ENCODE measurements around the gene ATG12. TPM values are rescaled to one million over a fixed set of nuclear protein-coding genes. Genes with fewer than 3 reads are reported as not detected.
"Not testable (repeated sequence)": the region's sequence is repeated elsewhere in the genome, so short reads cannot be mapped to it uniquely, and the experiment has no call there.

Gene ATG12
- polyA plus RNA-seq, 3 donors, result 40.8 to 65.9 (median 60.4) TPM

DNA sequence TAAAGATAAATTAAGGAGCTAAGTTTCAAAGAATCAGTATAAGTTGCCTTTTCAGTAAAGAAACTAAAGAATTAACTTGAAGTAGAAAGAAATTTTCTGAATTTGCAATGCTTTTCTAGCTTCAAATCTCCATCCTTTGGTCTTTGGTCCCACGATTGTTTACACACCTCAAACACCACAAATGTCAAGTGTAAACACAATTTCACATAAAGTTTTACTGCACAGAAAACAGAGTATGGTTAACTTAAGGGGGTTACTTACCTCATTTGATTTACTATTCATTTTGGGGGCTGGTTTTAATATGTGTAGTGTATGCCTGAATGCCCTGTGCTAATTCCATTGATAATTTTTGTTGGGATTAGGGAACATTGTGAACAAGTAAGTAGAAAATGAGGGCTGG, 29.0 kb downstream of the ATG12 start:
- DNase-seq, result no peak

- DNase-seq, result no peak
Observed at GRCh38 chr5:115811406-115811805, 30.0 kb downstream of the ATG12 start.

- no peak for DNase-seq
Observed at GRCh38 chr5:115810761-115811160, 30.6 kb downstream of the ATG12 start.

- no peak for DNase-seq
Observed at GRCh38 chr5:115809946-115810345, 31.4 kb downstream of the ATG12 start.

GRCh38 chr5:115808066-115808465, 33.3 kb downstream of the ATG12 start:
- not testable (repeated sequence) for DNase-seq

GRCh38 chr5:115807654-115808052, 33.7 kb downstream of the ATG12 start:
- DNase-seq, result no peak

GRCh38 chr5:115806986-115807653, 34.2 kb downstream of the ATG12 start:
- DNase-seq, result no peak

DNA sequence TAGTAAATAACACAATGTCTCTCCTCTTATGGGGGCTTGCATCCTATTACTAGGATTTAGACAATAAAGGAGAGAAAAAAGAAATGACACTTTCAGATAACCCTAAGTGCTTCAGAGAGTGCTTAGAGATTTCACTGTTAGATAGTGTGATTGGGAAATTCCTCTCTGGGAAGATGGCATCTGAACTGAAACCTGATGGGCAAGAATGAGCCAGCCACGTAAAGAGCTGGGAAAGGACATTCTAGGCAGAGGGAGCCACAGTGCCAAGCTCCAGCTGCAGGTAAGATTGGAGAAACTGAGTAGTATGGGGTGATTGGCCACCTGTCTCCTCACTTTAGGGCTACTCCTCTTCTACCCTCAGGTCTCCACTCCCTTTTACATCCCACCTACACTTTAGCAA, 39.4 kb downstream of the ATG12 start:
- DNase-seq, result no peak

DNA sequence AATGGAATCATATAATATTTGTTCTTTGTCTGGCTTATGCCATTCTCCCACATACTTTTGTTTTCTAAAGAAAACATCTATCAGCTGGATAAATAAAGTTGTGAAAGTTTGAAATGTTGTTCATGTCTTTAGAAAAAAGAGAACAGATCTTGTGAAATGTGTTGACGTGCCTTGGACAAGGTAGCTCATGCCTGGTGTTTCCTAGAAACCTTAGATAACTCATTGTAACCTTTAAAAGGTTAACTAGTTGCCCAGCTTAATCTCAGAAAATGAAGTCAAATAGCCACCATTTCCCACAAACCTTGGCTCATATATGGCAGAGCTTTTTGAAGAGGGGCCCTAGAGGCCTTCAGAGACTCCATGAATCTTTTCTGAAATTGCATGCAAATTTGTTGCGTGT, 40.2 kb downstream of the ATG12 start:
- no peak for DNase-seq

DNA sequence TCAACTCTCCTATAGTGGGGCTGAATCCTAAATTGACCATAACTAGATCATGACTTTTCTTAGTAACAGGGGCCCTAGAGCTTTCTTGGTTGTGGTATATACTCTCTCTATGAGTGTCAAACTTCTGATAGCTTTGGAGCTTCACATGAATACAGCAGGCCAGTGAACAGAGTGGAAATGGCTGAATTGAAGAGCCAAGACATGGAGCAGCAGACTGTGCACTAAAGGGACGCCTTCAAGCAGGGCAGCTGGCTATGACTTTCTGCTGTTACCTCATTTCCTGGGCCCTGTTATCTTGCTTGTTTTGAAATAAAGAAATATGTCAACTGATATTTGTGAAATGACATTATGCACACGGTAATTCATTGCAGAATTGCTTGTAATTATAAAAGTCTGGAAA, 41.3 kb downstream of the ATG12 start:
- no peak for DNase-seq

GRCh38 chr5:115798252-115798651, 43.1 kb downstream of the ATG12 start:
- DNase-seq, result no peak

- no peak for DNase-seq
Observed at GRCh38 chr5:115796656-115797055, 44.7 kb downstream of the ATG12 start.

DNA sequence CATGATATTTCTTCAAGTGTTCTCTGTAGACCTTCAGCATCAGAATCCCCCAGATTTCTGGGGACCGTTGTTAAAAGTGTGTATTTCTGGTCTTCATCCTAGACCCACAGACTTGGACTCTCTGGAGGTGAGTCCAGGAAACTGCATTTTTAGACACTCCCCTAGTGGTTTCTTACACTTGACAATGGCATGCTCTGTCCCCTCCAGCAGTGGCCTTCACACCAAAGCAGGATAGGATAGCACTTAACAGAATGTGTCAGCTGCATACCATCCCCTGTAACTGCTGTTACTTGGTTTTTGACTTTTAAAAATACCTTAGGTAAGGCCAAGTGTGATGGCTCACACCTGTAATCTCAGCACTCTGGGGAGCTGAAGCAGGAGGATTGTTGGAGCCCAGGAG, 45.7 kb downstream of the ATG12 start:
- DNase-seq, result no peak

DNA sequence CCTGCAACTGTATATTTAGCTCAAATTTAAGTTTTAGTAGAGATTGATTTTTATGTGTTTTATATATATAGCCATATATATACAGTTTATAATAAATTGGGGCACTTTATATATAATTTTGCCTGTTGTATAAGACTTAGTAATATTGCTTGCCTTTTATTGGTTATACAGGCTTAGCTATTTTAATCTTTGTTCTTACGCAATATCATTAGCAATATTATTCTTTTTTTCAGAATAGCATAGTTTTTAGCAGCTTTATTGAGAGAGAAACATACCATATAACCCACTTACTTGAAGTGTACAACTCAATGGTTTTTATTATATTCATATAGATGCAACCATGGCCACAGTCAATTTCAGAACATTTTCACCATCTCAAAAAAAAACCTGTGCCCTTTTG, 52.9 kb downstream of the ATG12 start:
- DNase-seq, result no peak

GRCh38 chr5:115787426-115787825, 53.9 kb downstream of the ATG12 start:
- no peak for DNase-seq

- DNase-seq, result peak; percentile 42
Observed at GRCh38 chr5:115785381-115786065, 55.8 kb downstream of the ATG12 start.

DNA sequence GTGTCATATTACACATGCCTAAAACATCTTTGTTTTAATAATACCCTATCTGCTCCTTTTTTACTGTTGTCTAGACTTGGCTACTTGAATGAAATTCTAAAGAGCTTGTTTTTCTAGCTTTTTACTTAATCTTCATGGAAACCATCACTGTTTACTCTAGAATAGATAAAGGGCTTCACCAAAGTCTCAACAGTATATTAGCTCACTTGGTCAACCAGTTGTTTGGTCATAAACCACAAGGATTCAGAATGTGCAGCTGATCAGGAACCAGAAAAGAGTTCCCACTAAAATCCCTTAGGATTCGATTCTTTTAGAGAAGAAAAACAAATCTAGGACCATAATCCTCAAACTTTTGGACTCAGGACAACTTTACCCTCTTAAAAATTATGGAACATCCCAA, 62.9 kb downstream of the ATG12 start:
- no peak for DNase-seq

Other genes starting within 250 kb of the ATG12 start
- gene TICAM2, start 239.1 kb downstream of the ATG12 start, polyA plus RNA-seq (ENCODE audit: insufficient read length in 3 of 3), result 1 to 10 TPM; 3.7 to 5.5 (median 3.8) TPM
- 10 to 100 TPM; 91.7 to 98.2 (median 92.0) TPM for gene TMED7, start 215.5 kb downstream of the ATG12 start, polyA plus RNA-seq (ENCODE audit: insufficient read length in 3 of 3)
- gene CDO1, start 24.9 kb downstream of the ATG12 start, polyA plus RNA-seq (ENCODE audit: insufficient read length in 3 of 3), result 10 to 100 TPM; 24.5 to 26.4 (median 25.6) TPM
- 100 to 1,000 TPM in 2 of 3 donors, 10 to 100 TPM in 1; 98.3 to 116 (median 115) TPM for gene AP3S1, start 370 bp upstream of the ATG12 start, polyA plus RNA-seq (ENCODE audit: insufficient read length in 3 of 3)
- 1 to 10 TPM in 2 of 3 donors, under 1 TPM in 1; 0.65 to 1.4 (median 1.2) TPM for gene LVRN, start 120.9 kb upstream of the ATG12 start, polyA plus RNA-seq (ENCODE audit: insufficient read length in 3 of 3)
- gene ARL14EPL, start 190.9 kb upstream of the ATG12 start, polyA plus RNA-seq (ENCODE audit: insufficient read length in 3 of 3), result not detected
- gene COMMD10, start 243.5 kb upstream of the ATG12 start, polyA plus RNA-seq (ENCODE audit: insufficient read length in 3 of 3), result 10 to 100 TPM; 50.7 to 58.6 (median 54.4) TPM

Data from renal pelvis (tissue), 4 donors.